RCC 7860 (cell line): ENCODE results near the gene ITGAX.
"Not testable (repeated sequence)": the region's sequence is repeated elsewhere in the genome, so short reads cannot be mapped to it uniquely, and the experiment has no call there.

Source experiments
- DNase-seq: peaks from one replicate; pipeline ENCODE4 v3.0.0-alpha.2; 2015; ENCODE audit warnings: low spot score
- FAIRE-seq: peaks from 2 replicates; lab custom pipeline; 2012; peaks lifted over from hg19 to GRCh38; lab: Jason Lieb, UNC

The ITGAX gene

GRCh38 chr16:31404353-31405064 lies 49.5 kb downstream of the ITGAX start:
- DNase-seq, result peak; percentile 61
- FAIRE-seq, result no peak

GRCh38 chr16:31407406-31407805 lies 52.4 kb downstream of the ITGAX start:
- FAIRE-seq, result no peak

GRCh38 chr16:31409433-31409832 lies 54.5 kb downstream of the ITGAX start:
- FAIRE-seq (no peak), DNase-seq (peak; percentile 44)

More at GRCh38 chr16:31407406-31407805, 52.4 kb downstream of the ITGAX start:
- no peak for DNase-seq

- DNase-seq (no peak), FAIRE-seq (no peak)
Observed at GRCh38 chr16:31410082-31410481, 55.1 kb downstream of the ITGAX start.

GRCh38 chr16:31411024-31411844 lies 56.3 kb downstream of the ITGAX start:
- no peak for FAIRE-seq
- no peak for DNase-seq

- FAIRE-seq (no peak), DNase-seq (no peak)
Observed at GRCh38 chr16:31412750-31413149, 57.8 kb downstream of the ITGAX start.

- no peak for DNase-seq
- no peak for FAIRE-seq
Observed at GRCh38 chr16:31413381-31413780, 58.4 kb downstream of the ITGAX start.

- DNase-seq, result no peak
Observed at GRCh38 chr16:31413943-31414342, 59.0 kb downstream of the ITGAX start.

GRCh38 chr16:31414706-31415105 lies 59.7 kb downstream of the ITGAX start:
- no peak for FAIRE-seq

More at GRCh38 chr16:31413943-31414342, 59.0 kb downstream of the ITGAX start:
- no peak for FAIRE-seq

GRCh38 chr16:31416371-31416770 lies 61.4 kb downstream of the ITGAX start:
- FAIRE-seq (no peak), DNase-seq (no peak)

More at GRCh38 chr16:31414706-31415105, 59.7 kb downstream of the ITGAX start:
- no peak for DNase-seq

- not testable (repeated sequence) for FAIRE-seq
Observed at GRCh38 chr16:31417036-31417435, 62.1 kb downstream of the ITGAX start.

GRCh38 chr16:31417916-31418315 lies 62.9 kb downstream of the ITGAX start:
- DNase-seq (no peak), FAIRE-seq (no peak)

More at GRCh38 chr16:31417036-31417435, 62.1 kb downstream of the ITGAX start:
- not testable (repeated sequence) for DNase-seq

- FAIRE-seq (no peak), DNase-seq (no peak)
Observed at GRCh38 chr16:31420037-31420436, 65.1 kb downstream of the ITGAX start.

GRCh38 chr16:31421587-31421986 lies 66.6 kb downstream of the ITGAX start:
- DNase-seq (no peak), FAIRE-seq (no peak)

GRCh38 chr16:31423241-31423640 lies 68.3 kb downstream of the ITGAX start:
- FAIRE-seq (no peak), DNase-seq (no peak)

- DNase-seq (no peak), FAIRE-seq (no peak)
Observed at GRCh38 chr16:31423801-31424200, 68.8 kb downstream of the ITGAX start.

- FAIRE-seq, result no peak
- no peak for DNase-seq
Observed at GRCh38 chr16:31427441-31428278, 72.7 kb downstream of the ITGAX start.

- no peak for FAIRE-seq
- DNase-seq, result no peak
Observed at GRCh38 chr16:31428279-31428597, 73.3 kb downstream of the ITGAX start, which contains the start of gene COX6A2. COX6A2 (minus strand) TSS chr16:31428360; CDS start chr16:31428325, 35 bp downstream.

- no peak for DNase-seq
Observed at GRCh38 chr16:31428638-31429247, 73.8 kb downstream of the ITGAX start.

GRCh38 chr16:31429314-31429713 lies 74.3 kb downstream of the ITGAX start:
- FAIRE-seq, result no peak
- DNase-seq, result no peak

More at GRCh38 chr16:31428638-31429247, 73.8 kb downstream of the ITGAX start:
- no peak for FAIRE-seq

GRCh38 chr16:31429796-31430195 lies 74.8 kb downstream of the ITGAX start:
- FAIRE-seq, result no peak
- DNase-seq, result no peak
